ENCODE data around the gene CTBS. TPM values are rescaled to one million over a fixed set of nuclear protein-coding genes. Genes with fewer than 3 reads are reported as not detected.
A peak's percentile ranks its signal among the peaks of the same experiment; 100 is the strongest.

Gene CTBS
- total RNA-seq, 1 experiment from 2014 or later = 3.7 TPM

DNA sequence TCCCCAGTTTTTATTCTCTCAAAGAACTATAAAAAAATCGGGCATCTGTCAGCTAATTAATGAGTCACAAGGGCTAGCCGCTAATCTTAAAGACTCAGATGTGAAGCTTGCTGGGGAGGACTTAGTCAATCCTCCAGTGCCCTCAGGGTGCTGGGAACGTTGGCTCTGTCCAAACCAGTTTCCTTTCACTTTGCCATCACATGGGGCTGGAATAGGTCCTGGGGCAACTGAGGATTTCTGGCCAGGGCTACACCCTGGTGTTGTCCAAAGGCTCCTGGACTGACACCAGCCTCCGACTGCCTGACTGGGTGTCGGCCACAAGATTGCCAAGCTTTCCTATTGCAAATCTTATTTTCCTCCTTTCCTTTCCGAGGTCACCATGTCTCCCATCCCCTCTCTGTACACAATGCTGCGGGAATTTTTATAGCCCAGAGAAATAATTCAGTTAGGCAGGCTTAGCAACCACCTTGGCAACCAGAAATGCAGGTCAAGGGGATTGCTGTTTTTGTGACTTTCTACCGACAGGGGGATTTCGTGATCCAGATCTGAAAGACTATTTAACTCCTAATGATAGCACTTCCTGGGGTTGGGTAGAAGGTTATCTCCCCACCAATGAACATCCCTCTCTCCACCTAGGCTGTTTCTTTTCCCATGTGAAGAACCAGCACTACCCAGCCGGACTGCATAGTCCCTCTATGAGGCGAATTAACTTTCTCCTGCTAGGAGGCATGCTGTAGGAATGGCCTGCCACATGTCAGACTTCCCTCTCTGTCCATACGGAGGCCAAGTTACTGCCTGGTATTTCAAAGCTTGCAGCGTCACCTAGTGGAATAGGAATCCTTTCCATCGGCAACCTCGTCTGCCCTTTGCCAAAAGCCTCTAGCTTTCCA lies 29.9 kb upstream of the CTBS start:
- no peaks in the 10 kb centered on the region for H3K9me3 ChIP-seq (ENCODE audit: low read length)
- TF ChIP-seq EZH2phosphoT487 (IDR thresholded peaks at IDR 0.05; ENCODE audit: borderline replicate concordance, low read length) = no peak
- TF ChIP-seq, protein P1, sequence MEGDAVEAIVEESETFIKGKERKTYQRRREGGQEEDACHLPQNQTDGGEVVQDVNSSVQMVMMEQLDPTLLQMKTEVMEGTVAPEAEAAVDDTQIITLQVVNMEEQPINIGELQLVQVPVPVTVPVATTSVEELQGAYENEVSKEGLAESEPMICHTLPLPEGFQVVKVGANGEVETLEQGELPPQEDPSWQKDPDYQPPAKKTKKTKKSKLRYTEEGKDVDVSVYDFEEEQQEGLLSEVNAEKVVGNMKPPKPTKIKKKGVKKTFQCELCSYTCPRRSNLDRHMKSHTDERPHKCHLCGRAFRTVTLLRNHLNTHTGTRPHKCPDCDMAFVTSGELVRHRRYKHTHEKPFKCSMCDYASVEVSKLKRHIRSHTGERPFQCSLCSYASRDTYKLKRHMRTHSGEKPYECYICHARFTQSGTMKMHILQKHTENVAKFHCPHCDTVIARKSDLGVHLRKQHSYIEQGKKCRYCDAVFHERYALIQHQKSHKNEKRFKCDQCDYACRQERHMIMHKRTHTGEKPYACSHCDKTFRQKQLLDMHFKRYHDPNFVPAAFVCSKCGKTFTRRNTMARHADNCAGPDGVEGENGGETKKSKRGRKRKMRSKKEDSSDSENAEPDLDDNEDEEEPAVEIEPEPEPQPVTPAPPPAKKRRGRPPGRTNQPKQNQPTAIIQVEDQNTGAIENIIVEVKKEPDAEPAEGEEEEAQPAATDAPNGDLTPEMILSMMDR (conservative IDR thresholded peaks at IDR 0.05; ENCODE audit: low read depth, low read length) = peak; percentile 88
- no peak for TF ChIP-seq EZH2 (IDR thresholded peaks at IDR 0.05; ENCODE audit: low read length, unreplicated experiment)
- peak; percentile 77 for ATAC-seq
- H3K79me2 ChIP-seq (ENCODE audit: low read length) = no peaks in the 10 kb centered on the region
- H3K9me2 ChIP-seq (replicated peaks; ENCODE audit: low read length) = no peaks in the 10 kb centered on the region
- H3K36me3 ChIP-seq (ENCODE audit: low read depth, low read length) = no peaks in the 10 kb centered on the region
- H3K4me2 ChIP-seq (ENCODE audit: low read length) = peak overlapping the region; percentile 87
- intact Hi-C loops (cut with micrococcal nuclease) = loop anchor here (1.0 to 2.0 kb wide), 7 partner anchors 15 to 463 kb away; partner anchors contain the start of genes GNG5, RPF1 and SPATA1
- H3F3A ChIP-seq (ENCODE audit: low read length, unreplicated experiment) = peaks cover 7% of the 10 kb centered on the region
- DNase-seq = peak; percentile 97
- H3K27ac ChIP-seq (ENCODE audit: low read length) = peak overlapping the region; percentile 92
- BruUV-seq (replicated peaks) = no TSS peak
- CTCF ChIA-PET = interaction anchor here (0.6 to 2.0 kb wide), 5 partner anchors 98 to 644 kb away, joined by 3 to 11 read pairs (median 3); partner anchors contain the start of genes GNG5 and SPATA1
- peak overlapping the region; percentile 80 for H3K9ac ChIP-seq (ENCODE audit: low read length)
- peak overlapping the region; percentile 63 for H3K4me3 ChIP-seq (ENCODE audit: low read length)
- no peaks in the 10 kb centered on the region for H4K20me1 ChIP-seq (ENCODE audit: low read length)
- peaks cover 27% of the 10 kb centered on the region for H3K4me1 ChIP-seq (ENCODE audit: insufficient read depth, low read length)
- H2AFZ ChIP-seq (ENCODE audit: low read length) = peak overlapping the region; percentile 67
- POLR2A ChIA-PET (ENCODE audit: unreplicated experiment) = interaction anchor here (0.7 to 1.4 kb wide), 3 partner anchors 30 to 460 kb away, joined by 4 to 6 read pairs (median 4); partner anchors contain the start of genes GNG5, PRKACB and SPATA1
- H3K27me3 ChIP-seq (ENCODE audit: low read length) = no peaks in the 10 kb centered on the region

DNA sequence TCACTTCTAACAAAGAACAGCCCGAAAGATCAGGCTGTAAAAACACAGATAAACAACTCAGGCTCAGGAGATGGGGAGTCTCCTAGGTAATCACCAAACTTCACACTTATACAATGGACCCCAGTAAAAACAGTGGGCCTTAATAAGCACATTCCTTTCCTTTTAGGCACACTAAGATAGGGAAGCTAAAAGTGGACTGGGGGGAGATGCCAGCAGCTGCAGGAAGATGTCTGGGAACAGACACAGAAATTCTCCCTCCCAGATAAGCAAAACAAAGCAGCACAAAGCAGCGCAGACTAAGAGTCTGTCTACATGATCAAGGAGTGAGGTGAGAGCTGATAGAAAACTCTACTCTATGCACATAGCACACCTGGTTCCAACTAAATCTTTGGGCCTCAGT lies 29.0 kb upstream of the CTBS start:
- peak overlapping the region; percentile 67; the same call in 1 of the 2 replicates for H2AFZ ChIP-seq (ENCODE audit: low read length)
- ChIA-PET POLR2A (ENCODE audit: unreplicated experiment) (interaction anchor here (0.6 to 1.4 kb wide), 3 partner anchors 30 to 123 kb away, joined by 3 to 4 read pairs (median 4); partner anchors contain the start of genes GNG5 and SPATA1), CTCF (interaction anchor here (1.1 kb wide), 1 partner anchor 150 kb away, joined by 3 read pairs; no protein-coding TSS in a partner anchor)
- no peaks in the 10 kb centered on the region for H3K36me3 ChIP-seq (ENCODE audit: low read depth, low read length)
- peak overlapping the region; percentile 80 for H3K9ac ChIP-seq (ENCODE audit: low read length)
- peak; percentile 29 for DNase-seq
- H3K9me3 ChIP-seq (ENCODE audit: low read length) = no peaks in the 10 kb centered on the region
- H3K27me3 ChIP-seq (ENCODE audit: low read length) = no peaks in the 10 kb centered on the region
- ATAC-seq = peak; percentile 9
- intact Hi-C loops (cut with micrococcal nuclease) = no loop called here
- peak overlapping the region; percentile 63 for H3K4me3 ChIP-seq (ENCODE audit: low read length)
- H3K4me2 ChIP-seq (ENCODE audit: low read length) = peak overlapping the region; percentile 87
- no peaks in the 10 kb centered on the region for H3K79me2 ChIP-seq (ENCODE audit: low read length)
- H4K20me1 ChIP-seq (ENCODE audit: low read length) = no peaks in the 10 kb centered on the region
- peaks cover 37% of the 10 kb centered on the region for H3K4me1 ChIP-seq (ENCODE audit: insufficient read depth, low read length)
- peak overlapping the region; percentile 92 for H3K27ac ChIP-seq (ENCODE audit: low read length)
- TF ChIP-seq EZH2 (IDR thresholded peaks at IDR 0.05; ENCODE audit: low read length, unreplicated experiment) = no peak
- H3F3A ChIP-seq (ENCODE audit: low read length, unreplicated experiment) = peaks cover 15% of the 10 kb centered on the region
- no TSS peak for BruUV-seq (replicated peaks)
- H3K9me2 ChIP-seq (replicated peaks; ENCODE audit: low read length) = no peaks in the 10 kb centered on the region

DNA sequence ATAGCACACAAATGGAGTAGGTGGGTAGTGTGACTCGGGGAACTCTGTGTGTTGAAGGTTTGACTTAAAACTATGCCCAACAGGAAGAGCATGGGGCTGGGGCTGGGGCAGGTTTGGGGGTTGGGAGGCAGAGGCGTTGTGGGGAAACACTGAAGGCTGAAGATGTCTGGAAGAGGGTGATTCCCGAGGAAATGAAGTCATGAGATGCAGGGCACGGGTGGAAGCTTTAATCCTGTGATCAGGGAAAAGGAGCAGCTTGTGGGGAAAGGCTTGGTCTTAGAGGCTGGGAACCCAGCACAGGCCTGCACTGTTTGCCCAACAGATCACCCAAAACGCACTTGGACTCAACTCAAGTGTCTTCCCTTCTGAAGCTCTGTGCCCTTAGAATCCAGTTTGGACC lies 26.6 kb upstream of the CTBS start:
- Histone ChIP-seq H3K27me3 (ENCODE audit: low read length) (no peaks in the 10 kb centered on the region), H2AFZ (ENCODE audit: low read length) (no peak overlapping the region), H3K79me2 (ENCODE audit: low read length) (no peaks in the 10 kb centered on the region), H3F3A (ENCODE audit: low read length, unreplicated experiment) (peaks cover 15% of the 10 kb centered on the region), H3K9me3 (ENCODE audit: low read length) (no peaks in the 10 kb centered on the region), H3K4me2 (ENCODE audit: low read length) (no peak overlapping the region), H3K9me2 (replicated peaks; ENCODE audit: low read length) (no peaks in the 10 kb centered on the region), H3K4me3 (ENCODE audit: low read length) (no peak overlapping the region), H4K20me1 (ENCODE audit: low read length) (no peaks in the 10 kb centered on the region), H3K4me1 (ENCODE audit: insufficient read depth, low read length) (peaks cover 44% of the 10 kb centered on the region), H3K9ac (ENCODE audit: low read length) (no peak overlapping the region), H3K27ac (ENCODE audit: low read length) (no peak overlapping the region), H3K36me3 (ENCODE audit: low read depth, low read length) (no peaks in the 10 kb centered on the region)
- intact Hi-C loops (cut with micrococcal nuclease) = no loop called here
- DNase-seq = no peak
- CTCF ChIA-PET = no interaction called here
- POLR2A ChIA-PET (ENCODE audit: unreplicated experiment) = no interaction called here
- no TSS peak for BruUV-seq (replicated peaks)
- TF ChIP-seq EZH2phosphoT487 (IDR thresholded peaks at IDR 0.05; ENCODE audit: borderline replicate concordance, low read length) (no peak), EZH2 (IDR thresholded peaks at IDR 0.05; ENCODE audit: low read length, unreplicated experiment) (no peak)
- TF ChIP-seq, protein P1 (conservative IDR thresholded peaks at IDR 0.05; ENCODE audit: low read depth, low read length) = no peak
- no peak for ATAC-seq

All from PC-3 (cell line).